DND-41 (cell line): ENCODE results near the gene HOXB7.

Experiments used
- ATAC-seq: fragments of 200-7000 bp; cut with Tn5 transposase; 3 replicates; pipeline ENCODE4 v1.9.1; 2021; ENCODE audit warnings: low read depth; ENCODE audit not compliant: insufficient read depth
- DNase-seq: peaks from one replicate; pipeline ENCODE4 v3.0.0-alpha.2; 2020
- H2AFZ ChIP-seq: 2 replicates; pipeline ENCODE4 v1.6.0; 2012; ENCODE audit warnings: low read depth, low read length
- H3K27ac ChIP-seq: 2 replicates; pipeline ENCODE4 v1.5.1; 2012; ENCODE audit warnings: low read length, inconsistent platforms
- H3K27me3 ChIP-seq: fragments of 200-600 bp; sonication (generic); 2 replicates; pipeline ENCODE4 v1.6.0; 2012; ENCODE audit warnings: low read length, mild to moderate bottlenecking, inconsistent platforms; ENCODE audit not compliant: insufficient read depth, poor library complexity
- H3K36me3 ChIP-seq: 2 replicates; pipeline ENCODE4 v1.5.1; 2012; ENCODE audit warnings: low read length, inconsistent platforms; ENCODE audit not compliant: insufficient read depth
- H3K4me1 ChIP-seq: 2 replicates; pipeline ENCODE4 v1.5.1; 2012; ENCODE audit warnings: mild to moderate bottlenecking, low read length; ENCODE audit not compliant: insufficient read depth
- H3K4me2 ChIP-seq: 2 replicates; pipeline ENCODE4 v1.6.0; 2012; ENCODE audit warnings: mild to moderate bottlenecking, moderate library complexity, low read length, inconsistent platforms; ENCODE audit not compliant: insufficient read depth
- H3K4me3 ChIP-seq, 2 experiments: fragments of 200-600 bp in 1 of 2; shearing (Covaris generic) in 1 of 2; 2 replicates each; pipeline ENCODE4 v1.5.1; 2012 to 2016; ENCODE audit warnings: inconsistent platforms in 2 of 2, low read length in 2 of 2, mild to moderate bottlenecking in 2 of 2, low read depth in 1 of 2, moderate library complexity in 1 of 2
- H3K79me2 ChIP-seq: 2 replicates; pipeline ENCODE4 v1.6.0; 2012; ENCODE audit warnings: low read length, inconsistent platforms; ENCODE audit not compliant: insufficient read depth
- H3K9ac ChIP-seq: 2 replicates; pipeline ENCODE4 v1.6.0; 2012; ENCODE audit warnings: low read depth, mild to moderate bottlenecking, inconsistent platforms, low read length, moderate library complexity
- H3K9me3 ChIP-seq: 2 replicates; pipeline ENCODE4 v1.5.1; 2012; ENCODE audit warnings: low read length, moderate library complexity, mild to moderate bottlenecking, inconsistent platforms; ENCODE audit not compliant: insufficient read depth, severe bottlenecking
- H4K20me1 ChIP-seq: 2 replicates; pipeline ENCODE4 v1.6.0; 2012; ENCODE audit warnings: low read length; ENCODE audit not compliant: insufficient read depth
- EZH2 ChIP-seq: IDR thresholded peaks from 3 replicates; pipeline ENCODE4 v1.6.1; 2012; ENCODE audit warnings: borderline replicate concordance, low read depth, mild to moderate bottlenecking, moderate library complexity, low read length, inconsistent platforms; ENCODE audit not compliant: severe bottlenecking
- TF ChIP-seq, protein P1 (sequence below): IDR thresholded peaks from 2 replicates; pipeline ENCODE4 v1.5.1; 2012; ENCODE audit warnings: borderline replicate concordance, low read length, moderate library complexity, mild to moderate bottlenecking; ENCODE audit not compliant: poor library complexity, severe bottlenecking; ENCODE audit errors: extremely low read depth

Gene HOXB7

DNA sequence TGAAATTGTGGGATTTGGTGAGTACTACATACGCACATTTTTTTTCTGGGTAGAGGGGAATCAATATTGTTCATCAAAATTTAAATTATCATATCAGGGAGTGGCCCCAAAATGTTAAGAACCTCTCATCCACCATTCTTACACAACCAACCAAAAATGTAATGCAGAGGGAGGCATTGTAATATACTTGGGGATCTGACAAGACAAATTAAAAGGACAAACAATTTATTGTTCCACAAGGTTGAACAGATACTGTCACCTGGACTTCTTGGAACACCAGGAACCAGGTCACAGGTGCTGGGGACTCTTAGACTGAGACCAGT, 30.0 kb upstream of the HOXB7 start:
- Histone ChIP-seq H3K4me3 (no peak overlapping the region), H3K27ac (no peak overlapping the region), H2AFZ (no peak overlapping the region), H3K36me3 (no peaks in the 10 kb centered on the region), H3K79me2 (no peaks in the 10 kb centered on the region), H4K20me1 (no peaks in the 10 kb centered on the region), H3K4me1 (no peaks in the 10 kb centered on the region), H3K4me2 (no peak overlapping the region), H3K9me3 (no peaks in the 10 kb centered on the region), H3K27me3 (peaks cover 56% of the 10 kb centered on the region), H3K9ac (no peak overlapping the region)
- TF ChIP-seq, protein P1, sequence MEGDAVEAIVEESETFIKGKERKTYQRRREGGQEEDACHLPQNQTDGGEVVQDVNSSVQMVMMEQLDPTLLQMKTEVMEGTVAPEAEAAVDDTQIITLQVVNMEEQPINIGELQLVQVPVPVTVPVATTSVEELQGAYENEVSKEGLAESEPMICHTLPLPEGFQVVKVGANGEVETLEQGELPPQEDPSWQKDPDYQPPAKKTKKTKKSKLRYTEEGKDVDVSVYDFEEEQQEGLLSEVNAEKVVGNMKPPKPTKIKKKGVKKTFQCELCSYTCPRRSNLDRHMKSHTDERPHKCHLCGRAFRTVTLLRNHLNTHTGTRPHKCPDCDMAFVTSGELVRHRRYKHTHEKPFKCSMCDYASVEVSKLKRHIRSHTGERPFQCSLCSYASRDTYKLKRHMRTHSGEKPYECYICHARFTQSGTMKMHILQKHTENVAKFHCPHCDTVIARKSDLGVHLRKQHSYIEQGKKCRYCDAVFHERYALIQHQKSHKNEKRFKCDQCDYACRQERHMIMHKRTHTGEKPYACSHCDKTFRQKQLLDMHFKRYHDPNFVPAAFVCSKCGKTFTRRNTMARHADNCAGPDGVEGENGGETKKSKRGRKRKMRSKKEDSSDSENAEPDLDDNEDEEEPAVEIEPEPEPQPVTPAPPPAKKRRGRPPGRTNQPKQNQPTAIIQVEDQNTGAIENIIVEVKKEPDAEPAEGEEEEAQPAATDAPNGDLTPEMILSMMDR: no peak
- no peak for TF ChIP-seq EZH2
- DNase-seq (no peak), ATAC-seq (no peak)

DNA sequence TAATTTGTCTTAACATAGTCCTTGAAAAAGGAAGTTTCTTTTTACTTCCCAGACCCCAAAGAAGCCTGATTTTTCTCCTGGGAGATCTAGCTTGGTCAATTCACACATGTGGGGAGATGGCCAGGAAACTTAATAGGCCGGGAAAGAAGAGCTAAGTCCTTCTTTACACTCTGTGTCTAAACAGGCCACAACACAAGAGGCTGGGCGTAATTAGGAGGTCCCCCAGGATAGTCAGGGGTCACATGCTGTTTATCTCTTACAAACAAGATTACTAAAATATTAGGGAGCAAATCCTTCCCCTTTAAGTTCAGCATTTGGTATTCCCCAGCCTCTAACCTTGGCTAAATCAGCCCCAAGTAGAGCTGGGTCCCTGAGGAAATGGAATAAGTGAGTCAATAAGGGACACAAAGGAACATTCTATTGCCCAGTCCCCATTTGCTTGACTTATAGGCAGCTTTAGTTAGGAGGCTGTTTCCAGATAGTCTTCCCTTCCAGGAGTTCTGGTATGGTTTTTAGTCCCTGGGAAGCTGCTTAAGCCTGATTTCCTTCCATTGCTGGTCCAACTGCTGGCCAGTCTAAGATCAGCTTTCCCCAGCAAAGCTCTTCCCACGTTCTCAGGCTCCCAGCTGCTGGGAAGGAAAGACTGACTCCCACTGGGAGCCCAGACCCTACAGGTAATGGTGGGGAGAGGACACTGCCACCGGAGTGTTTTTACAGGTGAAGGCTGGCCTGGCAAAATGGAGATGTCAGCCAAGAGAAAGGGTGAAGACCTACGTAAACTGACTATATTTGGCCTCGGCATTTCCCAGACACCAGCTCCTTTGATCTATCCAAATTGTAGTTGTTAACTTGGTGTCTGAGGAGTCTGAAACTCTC, 29.4 kb upstream of the HOXB7 start:
- Histone ChIP-seq H3K4me2 (no peak overlapping the region), H4K20me1 (no peaks in the 10 kb centered on the region), H3K79me2 (no peaks in the 10 kb centered on the region), H3K4me1 (no peaks in the 10 kb centered on the region), H3K4me3 (no peak overlapping the region), H2AFZ (no peak overlapping the region), H3K27me3 (peaks cover 57% of the 10 kb centered on the region), H3K36me3 (no peaks in the 10 kb centered on the region), H3K27ac (no peak overlapping the region), H3K9me3 (no peaks in the 10 kb centered on the region), H3K9ac (no peak overlapping the region)
- TF ChIP-seq EZH2: no peak
- TF ChIP-seq, protein P1: no peak
- ATAC-seq: no peak
- no peak for DNase-seq

DNA sequence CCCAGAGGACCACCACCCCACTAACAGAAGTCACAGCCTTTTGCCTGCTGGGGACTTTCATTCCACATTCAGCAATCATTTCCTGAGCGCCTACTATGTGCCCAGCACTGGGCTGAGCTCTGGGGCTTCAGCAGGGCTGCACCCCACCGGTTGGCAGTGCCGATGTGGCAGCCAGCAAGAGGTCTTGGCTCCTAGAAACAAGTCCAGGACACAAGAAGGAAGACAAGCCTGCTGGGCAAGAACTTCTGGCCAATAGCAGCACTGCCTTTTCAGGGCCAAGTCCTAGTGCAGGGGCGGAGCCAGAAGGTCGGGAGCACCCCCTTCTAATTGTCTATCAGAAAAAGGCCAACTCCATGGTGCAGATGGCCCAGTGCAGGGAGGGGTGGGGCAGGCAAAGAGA, 28.3 kb upstream of the HOXB7 start:
- Histone ChIP-seq H3K9me3 (no peaks in the 10 kb centered on the region), H3K4me1 (no peaks in the 10 kb centered on the region), H3K36me3 (no peaks in the 10 kb centered on the region), H3K27ac (no peak overlapping the region), H3K4me3 (no peak overlapping the region), H3K4me2 (no peak overlapping the region), H3K9ac (no peak overlapping the region), H3K27me3 (peaks cover 57% of the 10 kb centered on the region), H2AFZ (no peak overlapping the region), H4K20me1 (no peaks in the 10 kb centered on the region), H3K79me2 (no peaks in the 10 kb centered on the region)
- TF ChIP-seq, protein P1: no peak
- no peak for TF ChIP-seq EZH2
- ATAC-seq: no peak
- no peak for DNase-seq
